Activated effector memory CD4-positive, alpha-beta T cell treated with anti-CD3 and anti-CD28 coated beads, Interleukin-2, amount 50 U/mL, for 16 hours (primary cell): ENCODE data around the gene FMR1.

Experiments
- DNase-seq: peaks from one replicate; pipeline ENCODE4 v3.0.0-alpha.2; 2020

FMR1 gene

DNA sequence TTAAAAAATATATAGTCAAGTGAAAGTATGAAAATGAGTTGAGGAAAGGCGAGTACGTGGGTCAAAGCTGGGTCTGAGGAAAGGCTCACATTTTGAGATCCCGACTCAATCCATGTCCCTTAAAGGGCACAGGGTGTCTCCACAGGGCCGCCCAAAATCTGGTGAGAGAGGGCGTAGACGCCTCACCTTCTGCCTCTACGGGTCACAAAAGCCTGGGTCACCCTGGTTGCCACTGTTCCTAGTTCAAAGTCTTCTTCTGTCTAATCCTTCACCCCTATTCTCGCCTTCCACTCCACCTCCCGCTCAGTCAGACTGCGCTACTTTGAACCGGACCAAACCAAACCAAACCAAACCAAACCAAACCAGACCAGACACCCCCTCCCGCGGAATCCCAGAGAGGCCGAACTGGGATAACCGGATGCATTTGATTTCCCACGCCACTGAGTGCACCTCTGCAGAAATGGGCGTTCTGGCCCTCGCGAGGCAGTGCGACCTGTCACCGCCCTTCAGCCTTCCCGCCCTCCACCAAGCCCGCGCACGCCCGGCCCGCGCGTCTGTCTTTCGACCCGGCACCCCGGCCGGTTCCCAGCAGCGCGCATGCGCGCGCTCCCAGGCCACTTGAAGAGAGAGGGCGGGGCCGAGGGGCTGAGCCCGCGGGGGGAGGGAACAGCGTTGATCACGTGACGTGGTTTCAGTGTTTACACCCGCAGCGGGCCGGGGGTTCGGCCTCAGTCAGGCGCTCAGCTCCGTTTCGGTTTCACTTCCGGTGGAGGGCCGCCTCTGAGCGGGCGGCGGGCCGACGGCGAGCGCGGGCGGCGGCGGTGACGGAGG is at the start of gene FMR1:
TSS of gene FMR1 (plus strand) at position 728 of the 831 bp plus-strand sequence. CDS start 261 bp downstream, outside the sequence.
- DNase-seq, result peak; percentile 97

DNA sequence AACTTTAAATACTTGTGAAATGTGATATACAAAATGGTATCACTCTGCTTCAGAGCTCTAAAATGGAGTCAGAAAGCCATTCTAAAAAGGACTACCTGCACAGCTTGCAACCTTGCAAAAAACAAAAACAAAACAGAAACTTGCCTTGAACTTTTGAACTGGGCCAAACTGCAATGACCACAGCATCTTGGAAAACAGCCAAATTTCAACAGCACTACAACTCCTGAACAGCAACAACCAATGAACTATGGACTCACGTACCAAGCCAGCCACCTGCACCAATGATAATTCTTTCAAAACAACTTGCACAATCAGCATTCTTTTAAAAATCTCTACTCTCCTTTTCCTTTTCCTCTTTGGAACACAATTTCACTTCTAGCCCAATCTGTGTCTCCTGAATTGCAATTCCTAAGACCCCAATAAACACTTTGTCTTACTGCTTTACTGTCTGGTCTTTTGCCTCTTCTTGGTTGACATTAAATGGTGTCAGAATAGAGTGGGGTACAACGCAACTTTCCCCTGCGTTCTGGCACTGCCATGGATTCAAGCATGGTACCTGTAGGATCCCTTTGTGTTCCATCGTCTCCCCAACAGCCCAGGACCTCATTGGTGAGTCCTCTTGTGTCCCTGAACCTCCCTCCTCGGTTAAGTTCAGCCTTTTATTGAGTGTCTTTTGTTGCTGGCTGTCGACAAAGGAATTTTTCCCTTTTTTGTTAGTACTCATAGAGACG is 35.7 kb upstream of the FMR1 start:
- DNase-seq, result no peak

DNA sequence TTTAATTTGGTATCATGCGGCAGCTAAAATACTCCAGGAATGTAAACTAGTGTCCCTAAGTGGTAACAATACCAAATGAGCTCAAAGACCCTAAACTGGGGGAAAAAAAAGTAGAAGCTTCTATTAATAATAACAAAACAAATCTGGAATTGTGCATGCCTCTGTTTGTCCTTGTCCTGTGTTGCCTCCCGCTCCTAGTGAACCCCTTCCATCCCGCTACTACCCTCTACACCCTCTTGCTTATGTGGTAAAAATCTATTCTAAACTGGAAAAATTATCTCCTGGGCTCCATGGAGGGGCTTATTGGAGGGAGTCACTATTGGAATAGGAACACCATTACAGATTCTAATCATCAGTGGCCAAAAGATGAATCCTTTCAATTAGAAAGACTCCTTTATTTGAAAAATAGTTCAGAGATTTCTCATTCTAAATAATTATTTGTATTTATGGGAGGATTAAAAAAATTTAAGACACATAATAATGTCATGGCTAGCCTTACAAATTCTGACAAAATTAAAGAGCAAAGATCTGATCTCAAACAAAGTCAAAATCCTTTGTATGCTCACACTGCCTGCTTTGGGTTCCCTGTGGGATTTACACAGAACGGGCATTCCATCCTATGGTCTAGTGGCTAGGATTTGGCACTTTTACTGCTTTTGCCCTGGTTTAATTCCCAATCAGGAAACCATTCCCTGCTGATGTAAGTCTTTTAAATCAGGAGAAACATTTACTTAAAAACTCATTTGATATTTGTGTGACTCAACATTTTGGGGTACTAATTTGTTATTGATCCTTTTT is 34.7 kb upstream of the FMR1 start:
- no peak for DNase-seq

DNA sequence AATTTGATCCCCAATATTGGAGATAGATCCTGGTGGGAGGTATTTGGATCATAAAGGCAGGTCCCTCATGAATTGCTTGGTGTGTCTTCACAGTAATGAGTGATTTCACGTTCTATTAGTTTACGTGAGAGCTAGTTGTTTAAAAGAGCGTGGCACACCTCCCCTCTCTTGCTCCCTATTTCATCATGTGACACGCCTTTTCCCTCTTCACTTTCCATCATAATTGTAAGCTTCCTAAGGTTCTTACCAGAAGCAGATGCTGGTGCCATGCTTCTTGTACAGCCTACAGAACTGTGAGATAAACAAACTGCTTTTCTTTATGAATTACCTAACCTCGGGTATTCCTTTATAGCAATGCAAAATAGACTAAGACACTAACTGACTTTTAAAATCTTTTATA is 34.0 kb upstream of the FMR1 start:
- DNase-seq, result no peak

DNA sequence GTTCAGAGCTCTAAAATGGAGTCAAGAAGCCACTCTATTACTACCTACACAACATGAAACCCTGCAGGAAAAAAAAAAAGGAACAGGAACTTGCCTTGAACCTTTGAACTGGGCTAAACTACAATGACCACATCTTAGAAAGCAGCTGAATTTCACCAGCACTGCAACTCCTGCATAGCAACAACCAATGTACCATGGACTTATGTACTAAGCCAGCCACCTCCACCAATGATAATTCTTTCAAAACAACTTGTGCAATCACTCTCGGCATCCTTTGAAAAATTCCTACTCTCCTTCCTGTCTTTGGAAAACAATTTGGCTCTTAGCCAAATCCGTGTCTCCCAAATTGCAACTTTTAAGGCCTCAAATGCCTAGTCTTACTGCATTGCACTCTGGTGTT is 26.8 kb upstream of the FMR1 start:
- no peak for DNase-seq

DNA sequence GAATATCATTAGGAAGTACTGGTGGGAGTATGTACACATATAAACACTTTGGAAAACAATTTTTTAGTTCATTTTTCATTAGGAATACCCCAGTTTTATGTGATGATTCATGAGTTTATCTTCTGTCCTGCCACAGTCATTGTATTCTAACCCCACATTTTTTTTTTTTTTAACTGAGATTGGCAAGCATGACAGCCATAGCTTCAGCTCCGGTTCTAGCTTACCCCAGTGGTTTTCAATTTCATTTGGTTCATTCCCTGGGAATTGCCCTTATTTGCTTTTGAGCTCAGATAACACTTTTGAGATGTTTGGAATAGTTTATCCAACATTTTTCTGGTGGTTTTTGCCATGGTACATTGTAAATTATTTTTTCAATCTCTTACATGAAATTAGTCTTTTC is 21.0 kb upstream of the FMR1 start:
- DNase-seq, result no peak

DNA sequence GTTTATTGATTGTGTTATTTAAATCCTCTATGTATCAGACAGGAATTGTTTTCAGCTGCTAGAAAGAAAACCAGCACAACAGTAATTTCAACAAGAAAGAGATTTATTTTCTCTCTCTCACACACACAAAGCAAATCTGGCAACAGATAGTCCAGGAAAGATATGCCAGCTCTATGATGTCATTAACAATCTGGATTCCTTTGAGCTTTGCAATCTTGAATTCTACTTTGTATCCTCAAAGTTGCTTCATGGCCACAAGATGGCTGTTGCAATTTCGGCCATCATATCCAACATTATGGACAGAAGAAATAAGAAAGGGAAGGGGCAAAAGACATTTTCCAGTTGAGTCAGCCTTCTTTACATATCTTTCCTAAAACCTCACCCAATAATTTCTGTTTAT is 19.8 kb upstream of the FMR1 start:
- no peak for DNase-seq

DNA sequence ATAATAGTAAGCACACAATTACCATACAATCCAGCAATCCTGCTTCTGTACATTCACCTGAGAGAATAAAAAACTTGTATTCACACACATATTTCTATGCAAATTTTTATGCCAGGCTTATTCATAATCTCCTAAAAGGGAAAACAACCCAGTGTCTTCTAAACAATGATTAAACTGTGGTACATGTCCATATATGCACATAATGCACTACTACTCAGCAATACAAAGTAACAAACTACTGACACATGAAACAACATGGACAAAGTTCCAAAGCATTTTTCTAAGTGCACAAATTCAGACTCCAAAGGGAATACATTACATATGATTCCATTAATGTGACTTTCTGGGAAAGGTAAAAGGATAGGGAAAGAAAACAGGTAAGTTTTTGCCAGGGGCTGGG is 18.0 kb upstream of the FMR1 start:
- no peak for DNase-seq

DNA sequence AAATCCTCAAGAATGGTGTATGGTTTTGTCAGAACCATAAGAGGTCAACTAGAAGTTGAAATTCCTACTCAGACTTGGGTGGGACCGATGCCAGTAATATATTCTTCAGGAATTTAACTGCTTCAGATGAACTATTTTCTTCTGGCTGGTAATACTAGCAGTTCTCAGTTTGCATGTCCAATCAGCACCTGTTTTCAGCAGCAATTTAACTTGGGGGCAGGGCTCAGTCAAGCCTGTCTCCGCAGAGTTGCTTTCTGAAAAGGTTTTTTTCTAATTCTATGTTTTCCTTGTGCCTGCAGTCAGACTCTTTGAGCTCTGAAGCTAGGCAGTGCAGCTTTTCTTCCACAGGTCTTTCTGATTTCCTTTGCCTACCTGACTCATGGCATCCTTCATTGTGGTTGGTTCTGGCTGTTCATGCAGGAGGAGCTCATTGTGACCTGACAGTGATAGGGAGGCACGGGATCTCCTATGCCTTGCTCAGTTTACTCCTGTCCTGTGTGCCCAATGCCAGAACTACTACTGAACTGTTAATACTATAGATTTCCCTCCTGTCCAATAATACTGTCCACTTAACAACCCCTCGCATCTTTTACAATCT is 17.3 kb upstream of the FMR1 start:
- no peak for DNase-seq

DNA sequence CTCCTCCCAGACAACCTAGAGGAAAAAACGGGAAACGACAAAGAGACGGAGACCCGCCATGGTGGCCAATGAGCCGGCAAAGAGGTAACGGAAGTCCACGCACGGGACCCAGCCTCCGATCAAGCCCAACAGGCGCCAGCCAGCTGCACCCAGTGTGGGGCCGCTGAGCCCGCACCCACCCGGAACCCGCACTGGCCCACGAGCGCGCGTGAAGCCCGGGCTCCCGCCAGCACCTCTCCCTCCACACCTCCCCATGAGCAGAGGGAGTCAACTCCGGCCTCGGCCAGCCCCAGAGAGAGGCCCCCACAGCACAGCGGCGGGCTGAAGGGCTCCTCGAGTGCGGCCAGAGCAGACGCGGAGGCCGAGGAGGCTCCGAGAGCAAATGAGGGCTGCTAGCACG is 14.6 kb upstream of the FMR1 start:
- no peak for DNase-seq

DNA sequence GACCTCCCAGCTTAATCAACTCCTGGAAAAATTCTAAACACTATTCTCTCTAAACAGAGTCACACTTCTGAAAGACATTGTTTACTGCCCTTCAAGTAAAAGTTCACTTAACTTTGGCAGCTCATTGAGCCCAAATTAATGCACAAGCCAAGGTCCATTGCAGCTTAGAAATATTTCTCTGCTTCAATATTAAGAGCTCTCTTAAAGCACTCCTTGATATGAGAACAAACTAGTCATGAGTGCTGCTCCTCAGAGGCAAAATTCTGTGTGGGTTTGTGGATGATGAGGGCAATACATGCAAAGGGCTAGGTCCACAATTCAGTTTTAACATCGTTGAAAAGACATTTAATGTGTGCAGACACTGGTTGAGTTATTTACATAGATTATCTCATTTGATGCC is 12.8 kb upstream of the FMR1 start:
- DNase-seq, result no peak

DNA sequence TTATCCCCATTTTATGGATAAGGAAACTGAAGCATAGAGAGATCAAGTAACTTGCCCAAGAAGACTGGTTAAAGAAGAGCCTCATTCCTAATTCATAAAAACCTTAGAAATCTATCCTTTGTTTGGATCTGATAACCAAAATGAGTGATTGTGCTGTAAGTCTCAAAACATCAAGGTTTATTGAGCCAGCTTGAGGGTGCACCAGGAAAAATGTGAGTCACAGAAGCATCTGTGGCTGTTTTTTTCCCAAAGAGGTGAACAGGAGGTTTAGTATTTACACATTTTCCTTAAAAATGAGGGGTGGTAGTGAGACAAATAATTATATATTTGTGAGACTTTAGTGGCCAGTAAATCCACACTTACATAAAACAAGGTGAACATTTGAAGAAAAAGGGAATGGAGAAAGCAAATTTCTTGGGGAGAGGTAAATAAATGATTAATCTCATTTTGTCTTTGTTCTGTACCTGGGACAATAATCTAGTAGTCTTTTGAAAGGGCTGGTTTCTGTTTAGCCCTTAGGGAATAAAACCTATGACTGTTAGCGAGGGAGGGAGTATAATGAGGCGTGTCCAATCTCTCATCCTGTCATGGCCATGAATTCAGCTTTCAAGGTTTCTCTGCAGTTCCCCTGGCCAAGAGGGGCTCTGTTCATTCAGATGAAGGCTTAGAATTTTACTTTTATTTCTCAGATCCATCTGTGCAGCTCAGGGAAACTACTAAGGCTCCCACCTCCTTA is 12.2 kb upstream of the FMR1 start:
- no peak for DNase-seq

DNA sequence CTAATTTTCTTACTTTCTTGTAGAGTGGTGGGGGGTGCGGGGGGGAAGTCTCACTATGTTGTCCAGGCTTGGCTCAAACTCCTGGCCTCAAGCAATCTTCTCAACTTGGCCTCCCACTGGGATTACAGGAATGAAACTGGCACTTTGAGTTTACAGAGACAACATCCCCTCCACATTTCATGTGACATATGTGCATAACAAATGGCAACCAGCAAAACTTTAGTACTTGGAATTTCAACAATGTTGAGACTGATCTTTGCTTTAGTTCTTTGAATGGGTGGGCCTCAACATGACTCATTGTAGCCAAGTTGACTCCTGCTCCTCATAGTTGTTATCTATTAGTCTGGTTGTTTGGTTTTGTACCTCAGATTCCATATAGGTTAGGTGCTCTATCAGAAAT is 11.4 kb upstream of the FMR1 start:
- DNase-seq, result no peak

DNA sequence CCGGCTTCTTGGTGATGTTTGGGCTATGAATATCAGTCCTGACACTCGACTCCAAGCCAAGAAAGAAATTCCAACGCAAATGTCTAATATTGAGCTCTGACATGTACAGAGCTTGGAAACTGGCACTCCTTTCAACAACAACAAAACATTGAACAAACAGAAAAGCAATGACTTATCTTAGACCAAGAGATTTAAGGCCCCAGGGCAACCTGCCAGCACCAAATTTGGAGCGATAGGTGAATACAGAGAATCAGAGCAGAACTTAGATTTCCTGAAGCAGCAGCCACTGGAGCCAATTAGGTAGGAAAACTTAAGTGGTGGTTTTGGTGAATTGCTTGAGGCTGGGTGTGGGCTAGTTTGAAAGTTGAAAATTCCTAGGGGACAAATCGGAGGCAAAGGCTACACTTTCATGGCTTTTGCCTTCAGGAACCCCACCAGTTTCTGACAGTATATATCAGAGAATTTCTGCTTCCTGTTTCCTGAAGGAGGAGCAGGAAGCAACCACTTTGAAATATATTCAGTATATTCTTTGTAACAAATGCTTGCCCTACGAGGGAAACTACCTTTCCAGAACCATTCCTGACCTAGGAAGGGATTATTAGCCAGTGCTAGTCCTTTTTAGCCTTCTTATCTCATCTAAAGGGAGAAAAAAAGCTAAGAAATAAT is 10.1 kb upstream of the FMR1 start:
- DNase-seq, result no peak

DNA sequence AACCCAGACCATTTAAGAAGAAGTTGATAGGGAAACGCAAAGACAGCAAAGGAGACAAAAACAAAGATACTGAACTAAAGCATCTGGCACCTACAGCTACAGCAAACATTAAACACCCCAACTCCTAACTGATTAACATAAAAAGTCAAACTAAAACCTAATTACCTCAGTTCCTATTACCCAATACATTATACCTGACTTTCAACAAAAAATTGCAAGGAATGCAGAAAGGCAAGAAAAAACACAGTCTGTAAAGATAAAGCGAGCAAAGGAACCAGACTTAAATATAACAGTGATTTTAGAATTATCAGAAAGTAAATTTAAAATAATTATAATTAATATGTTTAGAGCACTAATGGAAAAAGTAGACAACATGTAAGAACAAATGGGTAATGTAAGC is 9.4 kb upstream of the FMR1 start:
- no peak for DNase-seq

DNA sequence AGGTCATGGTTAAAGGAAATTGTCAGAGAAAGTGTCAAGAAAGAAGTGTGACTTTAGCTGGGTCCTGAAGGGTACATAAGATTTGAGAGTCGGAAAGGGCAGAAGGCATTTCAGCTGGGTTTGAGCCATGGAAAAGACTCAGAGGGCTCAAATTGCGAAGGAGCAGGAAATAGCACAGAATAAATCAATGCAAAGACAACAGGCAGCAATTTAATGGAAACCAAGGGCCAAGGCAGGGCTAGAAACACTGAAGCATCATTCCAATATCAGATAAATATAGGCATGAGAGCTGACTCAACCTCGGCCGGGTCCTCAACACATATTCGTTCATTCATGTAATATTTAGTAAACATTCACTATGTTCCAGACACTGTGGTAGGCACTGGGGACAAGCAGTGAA is 3.6 kb upstream of the FMR1 start:
- no peak for DNase-seq

DNA sequence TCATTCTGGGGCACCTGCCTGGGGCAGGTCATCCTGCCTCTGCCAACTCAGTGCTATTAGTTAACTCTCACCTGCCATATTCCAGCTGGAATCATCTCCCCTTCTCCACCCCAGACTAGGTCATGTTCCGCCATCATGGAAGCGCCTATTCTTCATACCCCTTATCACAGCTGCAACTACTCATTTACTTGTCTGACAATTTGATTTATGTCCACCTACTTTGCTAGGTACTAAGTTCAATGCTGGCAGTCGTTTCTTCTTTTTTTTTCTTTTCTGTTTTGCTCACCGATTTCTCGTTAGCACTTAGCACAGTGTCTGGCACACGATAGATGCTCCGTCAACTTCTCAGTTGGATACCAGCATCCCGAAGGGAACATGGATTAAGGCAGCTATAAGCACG is 1.1 kb upstream of the FMR1 start:
- DNase-seq, result no peak

DNA sequence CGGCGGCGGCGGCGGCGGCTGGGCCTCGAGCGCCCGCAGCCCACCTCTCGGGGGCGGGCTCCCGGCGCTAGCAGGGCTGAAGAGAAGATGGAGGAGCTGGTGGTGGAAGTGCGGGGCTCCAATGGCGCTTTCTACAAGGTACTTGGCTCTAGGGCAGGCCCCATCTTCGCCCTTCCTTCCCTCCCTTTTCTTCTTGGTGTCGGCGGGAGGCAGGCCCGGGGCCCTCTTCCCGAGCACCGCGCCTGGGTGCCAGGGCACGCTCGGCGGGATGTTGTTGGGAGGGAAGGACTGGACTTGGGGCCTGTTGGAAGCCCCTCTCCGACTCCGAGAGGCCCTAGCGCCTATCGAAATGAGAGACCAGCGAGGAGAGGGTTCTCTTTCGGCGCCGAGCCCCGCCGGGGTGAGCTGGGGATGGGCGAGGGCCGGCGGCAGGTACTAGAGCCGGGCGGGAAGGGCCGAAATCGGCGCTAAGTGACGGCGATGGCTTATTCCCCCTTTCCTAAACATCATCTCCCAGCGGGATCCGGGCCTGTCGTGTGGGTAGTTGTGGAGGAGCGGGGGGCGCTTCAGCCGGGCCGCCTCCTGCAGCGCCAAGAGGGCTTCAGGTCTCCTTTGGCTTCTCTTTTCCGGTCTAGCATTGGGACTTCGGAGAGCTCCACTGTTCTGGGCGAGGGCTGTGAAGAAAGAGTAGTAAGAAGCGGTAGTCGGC is 528 bp downstream of the FMR1 start:
- peak; percentile 67 for DNase-seq

DNA sequence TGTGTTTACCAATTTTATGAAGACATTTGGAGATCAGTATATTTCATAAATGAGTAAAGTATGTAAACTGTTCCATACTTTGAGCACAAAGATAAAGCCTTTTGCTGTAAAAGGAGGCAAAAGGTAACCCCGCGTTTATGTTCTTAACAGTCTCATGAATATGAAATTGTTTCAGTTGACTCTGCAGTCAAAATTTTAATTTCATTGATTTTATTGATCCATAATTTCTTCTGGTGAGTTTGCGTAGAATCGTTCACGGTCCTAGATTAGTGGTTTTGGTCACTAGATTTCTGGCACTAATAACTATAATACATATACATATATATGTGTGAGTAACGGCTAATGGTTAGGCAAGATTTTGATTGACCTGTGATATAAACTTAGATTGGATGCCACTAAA is 1.9 kb downstream of the FMR1 start:
- no peak for DNase-seq

DNA sequence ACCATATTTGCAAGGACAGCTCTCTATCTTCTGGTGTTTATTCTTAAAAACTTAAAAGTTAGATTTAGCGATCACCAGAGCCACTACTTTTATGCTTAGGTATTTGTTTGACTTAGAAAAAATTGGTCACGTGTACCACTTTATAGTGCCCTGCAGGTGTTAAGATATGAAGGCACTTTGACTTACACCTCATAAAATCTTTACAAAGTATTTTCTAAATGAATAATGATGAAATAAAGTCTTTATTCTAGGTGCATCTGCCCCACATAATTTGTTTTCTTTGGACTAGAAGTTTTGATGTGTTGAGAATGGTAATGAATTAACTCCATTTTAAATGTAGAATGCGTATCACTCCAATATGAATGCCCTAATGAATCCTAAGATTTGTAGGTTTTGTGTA is 2.9 kb downstream of the FMR1 start:
- DNase-seq, result no peak

DNA sequence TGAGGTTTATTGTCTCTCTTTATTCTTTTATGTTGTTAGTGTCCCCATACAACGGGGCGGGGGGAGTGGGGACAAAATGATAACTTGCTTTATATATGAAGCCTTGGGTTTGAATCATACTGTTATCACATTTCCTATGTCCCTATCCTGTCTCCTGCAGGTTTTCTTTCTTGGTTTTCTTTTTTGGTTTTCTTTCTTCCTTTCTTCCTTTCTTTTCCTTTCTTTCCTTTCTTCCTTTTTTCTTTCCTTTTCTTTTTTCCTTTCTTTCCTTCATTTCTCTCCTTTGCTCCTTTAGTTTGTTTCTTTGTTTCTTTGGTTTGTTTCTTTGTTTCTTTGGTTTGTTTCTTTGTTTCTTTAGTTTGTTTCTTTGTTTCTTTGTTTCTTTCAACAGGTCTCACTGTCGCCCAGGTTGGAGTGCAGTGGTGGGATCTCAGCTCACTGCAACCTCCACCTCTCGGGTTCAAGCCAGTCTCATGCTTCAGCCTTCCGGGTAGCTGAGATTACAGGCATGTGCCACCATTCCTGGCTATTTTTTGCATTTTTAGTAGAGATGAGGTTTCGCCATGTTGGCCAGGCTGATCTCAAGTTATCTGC is 4.8 kb downstream of the FMR1 start:
- DNase-seq, result no peak
